OCI-LY1 (cell line): Measurements from ENCODE around the gene PHLDB2.

Experiments
- H2AFZ ChIP-seq: fragments of 200-600 bp; sonication (generic), shearing (Covaris generic); 2 replicates; pipeline ENCODE4 v1.6.0; 2014; ENCODE audit warnings: antibody characterized with exemption, mild to moderate bottlenecking, low read length
- H3F3A ChIP-seq: fragments of 200-600 bp; sonication (generic), shearing (Covaris generic); 2 replicates; pipeline ENCODE4 v1.6.0; 2014; ENCODE audit warnings: mild to moderate bottlenecking, antibody characterized with exemption, low read length, moderate library complexity; ENCODE audit not compliant: insufficient read depth
- H3K27ac ChIP-seq: fragments of 200-600 bp; sonication (generic); 2 replicates; pipeline ENCODE4 v1.5.1; 2014; ENCODE audit warnings: low read length, mixed run types, mild to moderate bottlenecking, low read depth; ENCODE audit not compliant: poor library complexity, severe bottlenecking
- H3K27me3 ChIP-seq: fragments of 200-600 bp; sonication (generic); 2 replicates; pipeline ENCODE4 v1.6.0; 2014; ENCODE audit warnings: antibody characterized with exemption, mild to moderate bottlenecking, low read length, moderate library complexity; ENCODE audit not compliant: insufficient read depth
- H3K36me3 ChIP-seq: fragments of 200-600 bp; sonication (generic); 2 replicates; pipeline ENCODE4 v1.6.1; 2014; ENCODE audit warnings: mild to moderate bottlenecking, antibody characterized with exemption, low read length, moderate library complexity, mixed read lengths; ENCODE audit not compliant: insufficient read depth
- H3K4me1 ChIP-seq: fragments of 200-600 bp; sonication (generic); 2 replicates; pipeline ENCODE4 v1.5.1; 2014; ENCODE audit warnings: mild to moderate bottlenecking, low read length, moderate library complexity; ENCODE audit not compliant: insufficient read depth, severe bottlenecking
- H3K4me2 ChIP-seq: fragments of 200-600 bp; sonication (generic), shearing (Covaris generic); 2 replicates; pipeline ENCODE4 v1.6.1; 2014; ENCODE audit warnings: low read length
- H3K4me3 ChIP-seq: fragments of 200-600 bp; sonication (generic); 2 replicates; pipeline ENCODE4 v1.5.1; 2014; ENCODE audit warnings: low read length, low read depth, mild to moderate bottlenecking, mixed read lengths; ENCODE audit not compliant: poor library complexity, severe bottlenecking
- H3K79me2 ChIP-seq: fragments of 200-600 bp; shearing (Covaris generic); 2 replicates; pipeline ENCODE4 v1.6.1; 2016; ENCODE audit warnings: mixed run types, low read length, mixed read lengths; ENCODE audit not compliant: insufficient read depth
- H3K9ac ChIP-seq: fragments of 200-600 bp; sonication (generic), shearing (Covaris generic); 2 replicates; pipeline ENCODE4 v1.6.1; 2014; ENCODE audit warnings: mild to moderate bottlenecking, low read length, mixed read lengths
- H3K9me2 ChIP-seq: fragments of 200-600 bp; sonication (generic), shearing (Covaris generic); 2 replicates; pipeline ENCODE4 v1.6.1; 2014; ENCODE audit warnings: low read depth, mild to moderate bottlenecking, low read length, mixed read lengths
- H3K9me3 ChIP-seq: fragments of 200-600 bp; shearing (Covaris generic); 2 replicates; pipeline ENCODE4 v1.6.1; 2014; ENCODE audit warnings: low read length, mixed read lengths
- H4K20me1 ChIP-seq: fragments of 200-600 bp; sonication (generic), shearing (Covaris generic); 2 replicates; pipeline ENCODE4 v1.6.0; 2016; ENCODE audit warnings: mild to moderate bottlenecking, low read length; ENCODE audit not compliant: insufficient read depth
- CTCF ChIP-seq: fragments of 200-600 bp; sonication (generic), shearing (Covaris generic); IDR thresholded peaks from 2 replicates; pipeline ENCODE4 v1.5.1; 2017; ENCODE audit warnings: mild to moderate bottlenecking, antibody characterized with exemption, low read length, moderate library complexity, mixed read lengths
- EZH2 ChIP-seq: fragments of 200-600 bp; sonication (generic), shearing (Covaris generic); IDR thresholded peaks from 2 replicates; pipeline ENCODE4 v1.8.0; 2017; ENCODE audit warnings: borderline replicate concordance, mixed run types, mild to moderate bottlenecking, antibody characterized with exemption, low read length, moderate library complexity, mixed read lengths

The PHLDB2 gene

GRCh38 chr3:111926266-111926676, 67.2 kb downstream of the PHLDB2 start:
- no peaks in the 10 kb centered on the region for H3K9me3 ChIP-seq
- H3K36me3 ChIP-seq: no peaks in the 10 kb centered on the region
- no peaks in the 10 kb centered on the region for H3K79me2 ChIP-seq
- TF ChIP-seq CTCF (no peak), EZH2 (no peak)
- H2AFZ ChIP-seq: no peak overlapping the region
- no peak overlapping the region for H3K4me3 ChIP-seq
- no peak overlapping the region for H3K27ac ChIP-seq
- H3K4me2 ChIP-seq: no peak overlapping the region
- H4K20me1 ChIP-seq: no peaks in the 10 kb centered on the region
- no peaks in the 10 kb centered on the region for H3K9me2 ChIP-seq
- H3K9ac ChIP-seq: no peak overlapping the region
- H3F3A ChIP-seq: no peaks in the 10 kb centered on the region
- H3K4me1 ChIP-seq: no peaks in the 10 kb centered on the region
- no peaks in the 10 kb centered on the region for H3K27me3 ChIP-seq

GRCh38 chr3:111928613-111929012, 69.5 kb downstream of the PHLDB2 start:
- TF ChIP-seq CTCF (no peak), EZH2 (no peak)
- no peaks in the 10 kb centered on the region for H3F3A ChIP-seq
- no peaks in the 10 kb centered on the region for H3K4me1 ChIP-seq
- no peak overlapping the region for H3K27ac ChIP-seq
- H3K4me2 ChIP-seq: no peak overlapping the region
- H3K36me3 ChIP-seq: no peaks in the 10 kb centered on the region
- no peak overlapping the region for H3K9ac ChIP-seq
- no peaks in the 10 kb centered on the region for H3K27me3 ChIP-seq
- no peak overlapping the region for H2AFZ ChIP-seq
- H3K9me3 ChIP-seq: no peaks in the 10 kb centered on the region
- no peaks in the 10 kb centered on the region for H3K79me2 ChIP-seq
- no peaks in the 10 kb centered on the region for H4K20me1 ChIP-seq
- H3K9me2 ChIP-seq: no peaks in the 10 kb centered on the region
- no peak overlapping the region for H3K4me3 ChIP-seq

- Histone ChIP-seq H3K27ac (no peak overlapping the region), H3K4me3 (no peak overlapping the region), H3K9me3 (no peaks in the 10 kb centered on the region), H3K9me2 (no peaks in the 10 kb centered on the region), H3K79me2 (no peaks in the 10 kb centered on the region), H2AFZ (no peak overlapping the region), H3K4me2 (no peak overlapping the region), H4K20me1 (no peaks in the 10 kb centered on the region), H3K36me3 (no peaks in the 10 kb centered on the region), H3F3A (no peaks in the 10 kb centered on the region), H3K4me1 (no peaks in the 10 kb centered on the region), H3K9ac (no peak overlapping the region), H3K27me3 (no peaks in the 10 kb centered on the region)
- TF ChIP-seq EZH2 (no peak), CTCF (no peak)
Observed at GRCh38 chr3:111929484-111929883, 70.4 kb downstream of the PHLDB2 start.
